ENCODE results near the gene SKI. TPM values are rescaled to one million over a fixed set of nuclear protein-coding genes. Genes with fewer than 3 reads are reported as not detected.
"Not testable (repeated sequence)": the region's sequence is repeated elsewhere in the genome, so short reads cannot be mapped to it uniquely, and the experiment has no call there.

The SKI gene
- total RNA-seq, 1 donor from 2014 or later, result 26.9 TPM

DNA sequence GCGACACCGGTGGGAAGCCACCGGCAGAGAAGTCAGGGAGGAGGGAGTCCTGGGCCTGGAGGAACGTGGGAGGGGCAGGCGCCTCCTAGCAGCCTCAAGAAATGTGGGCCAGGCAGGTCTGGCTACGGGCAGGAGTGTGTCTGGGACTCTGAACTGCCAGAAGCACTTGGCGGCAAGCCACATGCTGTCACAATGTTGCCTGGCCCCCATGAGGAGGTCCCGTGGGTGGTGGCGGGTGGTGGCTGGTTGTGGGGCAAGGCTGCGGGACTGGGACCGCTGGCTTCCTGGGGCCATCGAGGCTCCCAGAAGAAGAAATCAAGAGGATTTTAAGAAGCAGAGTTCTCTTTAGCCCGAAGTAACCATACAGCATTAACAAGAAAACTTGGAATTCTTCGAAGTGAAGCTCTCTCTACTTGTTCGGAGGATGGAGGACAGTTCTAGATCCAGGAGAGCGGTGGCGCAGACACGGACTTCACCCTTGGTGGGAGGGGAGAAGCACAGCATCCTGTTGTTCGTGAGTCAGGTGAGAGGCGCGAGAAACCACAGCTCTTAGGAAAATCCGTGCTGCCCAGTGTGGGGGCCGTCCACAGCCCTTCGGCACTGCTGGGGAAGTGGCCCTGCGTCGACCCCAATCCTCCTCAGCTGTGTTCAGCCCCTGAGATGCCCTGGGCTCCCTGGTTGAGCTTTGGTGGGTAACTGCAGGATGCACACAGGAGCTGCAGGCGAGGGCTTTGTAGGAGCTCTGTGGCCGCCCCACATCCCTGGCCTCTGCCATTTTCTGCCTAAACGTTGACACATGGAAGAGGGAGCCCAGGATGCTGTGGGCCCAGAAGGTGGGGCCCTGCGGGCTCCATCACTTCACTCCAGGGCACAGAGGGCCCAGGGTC lies 12.4 kb downstream of the SKI start:
- DNase-seq (ENCODE audit: low read depth), result no peak
- TF ChIP-seq, protein P1, sequence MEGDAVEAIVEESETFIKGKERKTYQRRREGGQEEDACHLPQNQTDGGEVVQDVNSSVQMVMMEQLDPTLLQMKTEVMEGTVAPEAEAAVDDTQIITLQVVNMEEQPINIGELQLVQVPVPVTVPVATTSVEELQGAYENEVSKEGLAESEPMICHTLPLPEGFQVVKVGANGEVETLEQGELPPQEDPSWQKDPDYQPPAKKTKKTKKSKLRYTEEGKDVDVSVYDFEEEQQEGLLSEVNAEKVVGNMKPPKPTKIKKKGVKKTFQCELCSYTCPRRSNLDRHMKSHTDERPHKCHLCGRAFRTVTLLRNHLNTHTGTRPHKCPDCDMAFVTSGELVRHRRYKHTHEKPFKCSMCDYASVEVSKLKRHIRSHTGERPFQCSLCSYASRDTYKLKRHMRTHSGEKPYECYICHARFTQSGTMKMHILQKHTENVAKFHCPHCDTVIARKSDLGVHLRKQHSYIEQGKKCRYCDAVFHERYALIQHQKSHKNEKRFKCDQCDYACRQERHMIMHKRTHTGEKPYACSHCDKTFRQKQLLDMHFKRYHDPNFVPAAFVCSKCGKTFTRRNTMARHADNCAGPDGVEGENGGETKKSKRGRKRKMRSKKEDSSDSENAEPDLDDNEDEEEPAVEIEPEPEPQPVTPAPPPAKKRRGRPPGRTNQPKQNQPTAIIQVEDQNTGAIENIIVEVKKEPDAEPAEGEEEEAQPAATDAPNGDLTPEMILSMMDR (IDR thresholded peaks at IDR 0.05; ENCODE audit: insufficient read depth, low read length, poor library complexity, severe bottlenecking), result no peak
- H3K36me3 ChIP-seq (ENCODE audit: control insufficient read depth, insufficient read depth, low read length), result peaks cover 3% of the 10 kb centered on the region
- no peak overlapping the region for H3K4me3 ChIP-seq (ENCODE audit: low read depth, low read length)
- H3K27me3 ChIP-seq (ENCODE audit: control insufficient read depth, insufficient read depth, low read length), result no peaks in the 10 kb centered on the region

DNA sequence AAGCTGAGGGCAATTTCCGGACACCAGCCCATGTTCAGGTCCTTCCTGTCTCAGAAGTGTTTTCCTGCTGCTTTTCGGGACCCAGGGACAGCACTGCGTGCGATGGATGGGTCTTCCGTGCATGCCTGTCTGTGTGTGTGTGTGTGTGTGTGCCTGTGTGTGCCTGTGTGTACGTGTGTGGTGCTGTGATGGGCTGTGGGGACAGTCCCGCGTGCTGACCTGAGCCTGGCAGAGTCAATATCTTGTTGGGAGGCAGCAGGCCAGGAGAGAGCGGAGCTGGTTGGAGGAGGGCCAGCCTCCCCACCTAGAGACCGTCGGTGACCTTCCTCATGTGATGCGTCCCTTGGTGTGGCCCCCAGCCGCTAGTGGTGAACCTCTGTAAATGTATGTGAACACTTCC lies 13.7 kb downstream of the SKI start:
- TF ChIP-seq, protein P1 (IDR thresholded peaks at IDR 0.05; ENCODE audit: insufficient read depth, low read length, poor library complexity, severe bottlenecking), result no peak
- no peak for DNase-seq (ENCODE audit: low read depth)
- H3K36me3 ChIP-seq (ENCODE audit: control insufficient read depth, insufficient read depth, low read length), result peaks cover 3% of the 10 kb centered on the region
- no peak overlapping the region for H3K4me3 ChIP-seq (ENCODE audit: low read depth, low read length)
- H3K27me3 ChIP-seq (ENCODE audit: control insufficient read depth, insufficient read depth, low read length), result no peaks in the 10 kb centered on the region

DNA sequence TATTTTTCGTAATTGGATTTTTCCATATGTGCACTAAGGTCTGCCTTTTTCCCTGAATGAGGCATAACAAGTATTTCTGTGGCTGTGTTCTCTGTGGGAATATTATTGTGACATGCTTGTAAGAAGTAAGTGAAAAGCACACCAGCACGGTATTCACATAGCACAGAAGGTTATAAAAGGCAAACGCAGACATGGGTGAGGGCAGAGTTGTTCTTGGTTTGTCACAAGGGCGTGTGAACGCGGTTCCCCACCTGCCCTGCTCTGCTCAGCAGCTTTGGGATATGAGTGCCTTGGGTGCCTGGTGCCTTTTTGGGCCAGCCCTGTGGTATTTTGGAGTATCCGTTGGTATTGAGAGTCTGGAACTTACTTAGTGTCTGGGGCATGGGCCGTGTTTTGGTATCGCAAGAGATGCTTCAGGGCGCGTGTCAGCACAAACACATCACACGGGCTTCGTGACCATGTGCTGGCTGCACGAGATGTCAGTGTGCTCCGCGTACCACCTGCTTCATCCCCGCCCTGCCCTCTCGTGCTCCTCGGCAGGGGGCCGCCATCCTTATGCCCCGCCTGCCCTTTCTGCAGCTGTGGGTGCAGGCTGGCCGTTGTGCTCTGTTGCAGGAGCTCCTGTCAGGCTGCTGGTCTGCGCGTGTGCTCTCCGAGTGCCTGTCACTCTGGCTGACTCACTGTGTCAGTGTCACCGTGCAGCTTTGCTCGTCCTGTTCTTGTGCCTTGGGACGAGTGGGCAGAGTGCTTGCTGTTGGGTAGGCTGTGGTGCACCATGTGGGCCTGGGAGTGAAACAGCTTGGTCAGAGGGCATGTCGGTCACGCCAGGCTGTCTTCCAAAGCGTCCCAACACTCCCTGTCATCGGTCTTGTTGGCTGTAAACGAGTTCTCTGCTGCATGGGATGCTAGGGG lies 15.0 kb downstream of the SKI start:
- peaks cover 3% of the 10 kb centered on the region for H3K36me3 ChIP-seq (ENCODE audit: control insufficient read depth, insufficient read depth, low read length)
- TF ChIP-seq, protein P1 (IDR thresholded peaks at IDR 0.05; ENCODE audit: insufficient read depth, low read length, poor library complexity, severe bottlenecking), result no peak

DNA sequence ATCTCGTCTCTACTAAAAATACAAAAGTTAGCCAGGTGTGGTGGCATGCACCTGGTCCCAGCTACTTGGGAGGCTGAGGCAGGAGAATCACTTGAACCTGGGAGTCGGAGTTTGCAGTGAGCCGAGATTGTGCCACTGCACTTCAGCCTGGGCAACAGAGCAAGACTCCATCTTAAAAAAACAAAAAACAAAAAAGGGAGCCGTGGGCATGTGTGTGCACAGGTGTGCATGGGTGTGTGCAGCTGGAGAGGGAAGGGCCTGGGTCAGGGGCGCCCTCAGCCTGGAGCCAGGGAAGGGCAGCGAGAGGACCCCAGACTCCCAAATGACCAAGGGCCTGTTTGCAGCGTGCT lies 18.9 kb downstream of the SKI start:
- not testable (repeated sequence) for H3K36me3 ChIP-seq (ENCODE audit: control insufficient read depth, insufficient read depth, low read length); H3K27me3 ChIP-seq (ENCODE audit: control insufficient read depth, insufficient read depth, low read length); DNase-seq (ENCODE audit: low read depth); H3K4me3 ChIP-seq (ENCODE audit: low read depth, low read length)

More for the DNA sequence above, 15.0 kb downstream of the SKI start:
- DNase-seq (ENCODE audit: low read depth), result no peak
- no peaks in the 10 kb centered on the region for H3K27me3 ChIP-seq (ENCODE audit: control insufficient read depth, insufficient read depth, low read length)
- H3K4me3 ChIP-seq (ENCODE audit: low read depth, low read length), result no peak overlapping the region

DNA sequence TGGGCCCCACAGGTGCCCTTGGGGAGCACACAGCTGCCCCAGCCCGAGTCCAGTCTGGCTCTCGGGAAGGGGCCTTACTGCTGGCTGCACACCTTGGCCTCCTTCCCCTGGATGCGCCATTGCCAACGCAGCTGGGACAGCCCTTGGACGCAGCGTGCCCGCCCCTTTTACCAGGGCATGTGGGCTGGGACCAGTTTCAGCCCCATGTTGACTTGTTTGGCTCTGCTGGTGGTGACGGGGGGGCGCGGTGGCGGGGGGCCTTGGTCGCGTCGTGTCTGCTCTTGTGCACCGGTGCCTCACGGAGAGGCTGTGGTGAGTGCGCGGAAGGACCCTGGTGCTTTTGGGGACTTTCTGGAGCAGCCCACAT lies 19.6 kb downstream of the SKI start:
- no peak for DNase-seq (ENCODE audit: low read depth)
- no peaks in the 10 kb centered on the region for H3K27me3 ChIP-seq (ENCODE audit: control insufficient read depth, insufficient read depth, low read length)
- no peaks in the 10 kb centered on the region for H3K36me3 ChIP-seq (ENCODE audit: control insufficient read depth, insufficient read depth, low read length)
- H3K4me3 ChIP-seq (ENCODE audit: low read depth, low read length), result no peak overlapping the region
- TF ChIP-seq, protein P1 (IDR thresholded peaks at IDR 0.05; ENCODE audit: insufficient read depth, low read length, poor library complexity, severe bottlenecking), result no peak

DNA sequence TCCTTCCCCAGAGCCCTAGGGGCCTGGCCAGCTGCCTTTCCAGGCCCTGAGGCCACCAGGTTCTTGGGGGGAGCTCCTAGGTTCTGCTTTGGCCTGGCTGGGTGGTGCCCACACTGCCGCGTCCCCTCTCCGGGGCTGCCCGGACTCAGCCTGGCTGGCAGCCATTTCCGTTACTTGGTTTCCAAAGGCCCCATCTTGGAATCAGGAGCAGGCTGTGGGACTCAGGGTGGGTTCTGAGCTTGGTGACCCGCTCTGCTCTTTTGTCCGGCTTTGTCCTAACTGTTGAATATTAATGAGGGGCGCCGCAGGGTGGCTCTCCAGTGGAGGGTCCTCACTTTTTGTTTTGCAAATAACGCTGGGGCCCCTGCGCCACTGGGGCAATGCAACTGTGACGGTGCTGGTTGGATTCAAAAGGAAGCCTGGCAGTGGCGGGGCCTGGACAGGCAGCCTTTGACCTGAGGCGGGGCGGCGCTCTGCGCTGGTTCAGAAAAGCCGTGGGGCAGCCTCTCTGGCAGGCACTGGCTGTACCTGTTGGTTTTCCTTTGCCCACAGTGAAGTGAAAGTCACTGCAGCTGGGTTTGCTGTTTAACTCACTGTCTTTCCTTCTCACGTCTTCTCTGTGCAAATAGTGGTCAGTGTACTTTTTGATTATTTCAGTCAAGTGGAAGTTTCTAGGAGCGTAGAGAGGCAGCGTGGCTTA lies 20.2 kb downstream of the SKI start:
- H3K27me3 ChIP-seq (ENCODE audit: control insufficient read depth, insufficient read depth, low read length), result no peaks in the 10 kb centered on the region
- no peak for DNase-seq (ENCODE audit: low read depth)
- TF ChIP-seq, protein P1 (IDR thresholded peaks at IDR 0.05; ENCODE audit: insufficient read depth, low read length, poor library complexity, severe bottlenecking), result no peak
- H3K4me3 ChIP-seq (ENCODE audit: low read depth, low read length), result no peak overlapping the region
- H3K36me3 ChIP-seq (ENCODE audit: control insufficient read depth, insufficient read depth, low read length), result peaks cover under 1% of the 10 kb centered on the region
